ENCODE results near the gene LGALS9.

The LGALS9 gene

GRCh38 chr17:27601975-27602302, 29.0 kb upstream of the LGALS9 start:
- Histone ChIP-seq H3K27ac (ENCODE audit: low read depth, low read length, poor library complexity, severe bottlenecking) (no peak overlapping the region), H3K4me1 (ENCODE audit: insufficient read depth, low read length, severe bottlenecking) (no peaks in the 10 kb centered on the region), H3K4me3 (ENCODE audit: low read depth, low read length, poor library complexity, severe bottlenecking) (no peak overlapping the region), H4K20me1 (ENCODE audit: insufficient read depth, low read length) (no peaks in the 10 kb centered on the region), H3K9ac (ENCODE audit: low read length) (no peak overlapping the region), H3K4me2 (ENCODE audit: low read length) (no peak overlapping the region), H3F3A (ENCODE audit: insufficient read depth, low read length) (no peaks in the 10 kb centered on the region), H3K27me3 (ENCODE audit: insufficient read depth, low read length) (no peaks in the 10 kb centered on the region), H3K79me2 (ENCODE audit: insufficient read depth, low read length) (no peaks in the 10 kb centered on the region), H3K9me2 (ENCODE audit: low read depth, low read length) (no peaks in the 10 kb centered on the region), H2AFZ (ENCODE audit: low read length) (no peak overlapping the region), H3K36me3 (ENCODE audit: insufficient read depth, low read length) (no peaks in the 10 kb centered on the region), H3K9me3 (ENCODE audit: low read length) (no peaks in the 10 kb centered on the region)
- TF ChIP-seq EZH2 (IDR thresholded peaks at IDR 0.05; ENCODE audit: borderline replicate concordance, low read length) = no peak
- no peak for TF ChIP-seq CTCF (IDR thresholded peaks at IDR 0.05; ENCODE audit: low read length)

GRCh38 chr17:27602721-27603420, 28.1 kb upstream of the LGALS9 start:
- H3K9me2 ChIP-seq (ENCODE audit: low read depth, low read length) = no peaks in the 10 kb centered on the region
- no peaks in the 10 kb centered on the region for H4K20me1 ChIP-seq (ENCODE audit: insufficient read depth, low read length)
- no peaks in the 10 kb centered on the region for H3K79me2 ChIP-seq (ENCODE audit: insufficient read depth, low read length)
- TF ChIP-seq CTCF (IDR thresholded peaks at IDR 0.05; ENCODE audit: low read length) (peak; percentile 90), EZH2 (IDR thresholded peaks at IDR 0.05; ENCODE audit: borderline replicate concordance, low read length) (no peak)
- no peak overlapping the region for H3K4me3 ChIP-seq (ENCODE audit: low read depth, low read length, poor library complexity, severe bottlenecking)
- no peak overlapping the region for H3K9ac ChIP-seq (ENCODE audit: low read length)
- H3K4me2 ChIP-seq (ENCODE audit: low read length) = no peak overlapping the region
- H3K27ac ChIP-seq (ENCODE audit: low read depth, low read length, poor library complexity, severe bottlenecking) = no peak overlapping the region
- H2AFZ ChIP-seq (ENCODE audit: low read length) = no peak overlapping the region
- no peaks in the 10 kb centered on the region for H3F3A ChIP-seq (ENCODE audit: insufficient read depth, low read length)
- H3K27me3 ChIP-seq (ENCODE audit: insufficient read depth, low read length) = no peaks in the 10 kb centered on the region
- no peaks in the 10 kb centered on the region for H3K4me1 ChIP-seq (ENCODE audit: insufficient read depth, low read length, severe bottlenecking)
- H3K9me3 ChIP-seq (ENCODE audit: low read length) = no peaks in the 10 kb centered on the region
- H3K36me3 ChIP-seq (ENCODE audit: insufficient read depth, low read length) = no peaks in the 10 kb centered on the region

- H3K4me2 ChIP-seq (ENCODE audit: low read length) = no peak overlapping the region
- no peak overlapping the region for H2AFZ ChIP-seq (ENCODE audit: low read length)
- no peak for TF ChIP-seq EZH2 (IDR thresholded peaks at IDR 0.05; ENCODE audit: borderline replicate concordance, low read length)
- no peak; the same call in 1 of the 2 replicates for TF ChIP-seq CTCF (IDR thresholded peaks at IDR 0.05; ENCODE audit: low read length)
- H3K36me3 ChIP-seq (ENCODE audit: insufficient read depth, low read length) = no peaks in the 10 kb centered on the region
- no peaks in the 10 kb centered on the region for H3K9me2 ChIP-seq (ENCODE audit: low read depth, low read length)
- H3K27me3 ChIP-seq (ENCODE audit: insufficient read depth, low read length) = no peaks in the 10 kb centered on the region
- no peaks in the 10 kb centered on the region for H4K20me1 ChIP-seq (ENCODE audit: insufficient read depth, low read length)
- H3K4me1 ChIP-seq (ENCODE audit: insufficient read depth, low read length, severe bottlenecking) = no peaks in the 10 kb centered on the region
- H3K27ac ChIP-seq (ENCODE audit: low read depth, low read length, poor library complexity, severe bottlenecking) = no peak overlapping the region
- H3K79me2 ChIP-seq (ENCODE audit: insufficient read depth, low read length) = no peaks in the 10 kb centered on the region
- H3F3A ChIP-seq (ENCODE audit: insufficient read depth, low read length) = no peaks in the 10 kb centered on the region
- H3K4me3 ChIP-seq (ENCODE audit: low read depth, low read length, poor library complexity, severe bottlenecking) = no peak overlapping the region
- H3K9me3 ChIP-seq (ENCODE audit: low read length) = no peaks in the 10 kb centered on the region
- H3K9ac ChIP-seq (ENCODE audit: low read length) = no peak overlapping the region
These were observed 27.6 kb upstream of the LGALS9 start for GRCh38 chr17:27603421-27603770.
